ENCODE results near the gene PCDH15. TPM values are rescaled to one million over a fixed set of nuclear protein-coding genes. Genes with fewer than 3 reads are reported as not detected.

Gene PCDH15
- total RNA-seq, 1 donor from 2014 or later: 3.2 TPM

DNA sequence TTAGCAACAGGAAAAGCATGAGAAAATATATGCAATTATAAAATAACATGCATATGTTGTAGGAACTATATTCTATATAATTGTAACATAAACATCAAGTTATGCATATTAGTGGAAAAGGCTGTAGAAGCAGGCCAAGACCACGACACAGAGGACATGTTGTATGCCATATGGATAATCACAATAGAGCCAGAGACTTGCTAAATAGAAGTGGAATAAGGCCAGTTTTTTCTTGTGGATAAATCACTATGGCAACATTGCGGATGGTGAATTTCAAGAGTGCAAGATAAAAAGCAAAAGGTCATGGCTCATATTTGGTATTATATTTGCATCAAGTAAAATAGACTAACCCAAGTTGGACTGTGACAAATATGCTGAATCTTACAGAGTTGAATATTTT is 93.0 kb downstream of the PCDH15 start:
- Histone ChIP-seq H3K9me3 (no peaks in the 10 kb centered on the region), H3K36me3 (no peaks in the 10 kb centered on the region), H3K27ac (no peak overlapping the region), H3K4me1 (no peaks in the 10 kb centered on the region), H3K4me3 (no peak overlapping the region), H3K27me3 (no peaks in the 10 kb centered on the region)
- TF ChIP-seq CTCF (IDR thresholded peaks at IDR 0.05): no peak
- ATAC-seq (no peak), DNase-seq (no peak)
- intact Hi-C loops (cut with DNase I): no loop called here

- Histone ChIP-seq H3K27ac (no peak overlapping the region), H3K4me3 (no peak overlapping the region), H3K36me3 (no peaks in the 10 kb centered on the region), H3K27me3 (no peaks in the 10 kb centered on the region), H3K4me1 (no peaks in the 10 kb centered on the region), H3K9me3 (no peaks in the 10 kb centered on the region)
- no peak for TF ChIP-seq CTCF (IDR thresholded peaks at IDR 0.05)
- DNase-seq (no peak), ATAC-seq (no peak)
- intact Hi-C loops (cut with DNase I): no loop called here
These were observed 98.2 kb downstream of the PCDH15 start for GRCh38 chr10:54702583-54703485.

DNA sequence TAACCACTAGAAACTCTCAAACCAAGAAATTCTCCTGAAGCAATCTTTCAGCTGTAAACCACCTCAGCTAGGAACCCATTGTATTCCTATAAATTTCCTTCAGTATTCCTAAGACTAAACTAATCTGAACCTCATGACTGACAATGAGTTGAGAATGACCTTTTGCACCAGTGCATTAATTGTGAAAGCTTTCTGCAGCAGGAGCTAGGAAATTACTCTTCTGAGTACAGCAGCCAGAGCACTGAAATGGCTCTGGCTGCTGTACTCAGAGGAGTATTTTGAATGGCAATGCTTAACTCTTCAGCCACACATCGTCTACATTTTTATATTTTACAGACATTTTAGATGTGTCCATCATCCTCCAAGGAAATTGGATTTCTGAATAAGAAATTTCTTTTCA is 109.7 kb downstream of the PCDH15 start:
- ATAC-seq (no peak), DNase-seq (no peak)
- intact Hi-C loops (cut with DNase I): no loop called here
- Histone ChIP-seq H3K27ac (no peak overlapping the region), H3K9me3 (no peaks in the 10 kb centered on the region), H3K4me3 (no peak overlapping the region), H3K27me3 (no peaks in the 10 kb centered on the region), H3K4me1 (no peaks in the 10 kb centered on the region), H3K36me3 (no peaks in the 10 kb centered on the region)
- TF ChIP-seq CTCF (IDR thresholded peaks at IDR 0.05): no peak

DNA sequence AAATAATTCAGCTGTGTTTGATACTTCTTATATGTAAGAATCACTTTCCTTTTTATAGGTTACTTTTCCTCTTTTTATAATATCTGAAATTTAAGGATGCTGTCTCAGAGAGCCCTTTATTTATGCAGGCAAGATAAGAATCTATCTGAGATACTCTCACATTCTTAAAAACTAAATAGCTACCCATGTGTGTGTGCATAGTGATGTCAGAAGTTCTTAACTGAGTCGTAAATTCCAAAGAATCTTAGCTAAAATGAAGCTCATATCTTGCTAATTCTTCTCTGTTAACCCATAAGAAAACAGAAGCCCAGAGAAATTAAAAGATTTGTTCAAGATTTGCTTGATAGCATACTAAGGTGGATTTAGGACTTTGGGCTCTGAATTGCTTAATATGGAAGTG is 118.5 kb downstream of the PCDH15 start:
- intact Hi-C loops (cut with DNase I): no loop called here
- no peak for TF ChIP-seq CTCF (IDR thresholded peaks at IDR 0.05)
- Histone ChIP-seq H3K27me3 (no peaks in the 10 kb centered on the region), H3K4me1 (no peaks in the 10 kb centered on the region), H3K36me3 (no peaks in the 10 kb centered on the region), H3K27ac (no peak overlapping the region), H3K4me3 (no peak overlapping the region), H3K9me3 (no peaks in the 10 kb centered on the region)
- no peak for DNase-seq
- no peak for ATAC-seq

DNA sequence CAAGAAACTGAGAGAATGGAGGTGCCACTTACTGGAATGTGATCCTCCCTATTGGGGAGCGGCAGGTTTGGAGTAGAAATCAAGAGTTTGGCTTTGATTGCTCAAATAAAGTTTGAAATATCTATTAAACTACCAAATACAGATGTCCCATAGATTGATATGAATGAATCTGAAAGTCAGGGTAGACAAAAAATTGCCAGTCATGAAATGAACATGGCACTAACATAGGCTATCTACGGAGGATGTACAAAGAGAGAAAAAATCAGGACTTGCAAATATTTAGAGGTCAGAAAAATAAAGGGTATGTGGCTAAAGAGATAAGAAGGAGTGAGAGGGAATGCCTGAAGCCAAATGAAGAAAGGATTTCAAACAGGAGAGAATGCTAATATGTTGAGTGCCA is 119.9 kb downstream of the PCDH15 start:
- H3K4me3 ChIP-seq: no peak overlapping the region
- H3K9me3 ChIP-seq: no peaks in the 10 kb centered on the region
- no peaks in the 10 kb centered on the region for H3K36me3 ChIP-seq
- no peak overlapping the region for H3K27ac ChIP-seq
- no peaks in the 10 kb centered on the region for H3K4me1 ChIP-seq
- intact Hi-C loops (cut with DNase I): no loop called here
- DNase-seq (no peak), ATAC-seq (no peak)
- TF ChIP-seq CTCF (IDR thresholded peaks at IDR 0.05): no peak
- no peaks in the 10 kb centered on the region for H3K27me3 ChIP-seq
